Activated CD4-positive, alpha-beta T cell treated with anti-CD3 and anti-CD28 coated beads, Interleukin-2, amount 10 ng/mL, durations not matched to agents 24 days and 14 days (primary cell): Measurements from ENCODE around the gene FARP1. TPM values are rescaled to one million over a fixed set of nuclear protein-coding genes. Genes with fewer than 3 reads are reported as not detected.

Source experiments
- DNase-seq: peaks from one replicate; pipeline ENCODE4 v3.0.0; 2022
- H3K27ac Mint-ChIP-seq: one replicate; pipeline ENCODE4 v1.8.0; 2022; ENCODE audit warnings: mild to moderate bottlenecking, mixed read lengths
- H3K27me3 Mint-ChIP-seq: one replicate; pipeline ENCODE4 v1.8.0; 2022; ENCODE audit warnings: mixed read lengths
- H3K36me3 Mint-ChIP-seq: one replicate; pipeline ENCODE4 v1.8.0; 2022; ENCODE audit warnings: low read depth, mild to moderate bottlenecking, mixed read lengths
- H3K4me1 Mint-ChIP-seq: one replicate; pipeline ENCODE4 v1.8.0; 2021; ENCODE audit warnings: mixed read lengths
- H3K4me3 Mint-ChIP-seq: one replicate; pipeline ENCODE4 v1.8.0; 2022; ENCODE audit warnings: mild to moderate bottlenecking, moderate library complexity, mixed read lengths
- H3K9me3 Mint-ChIP-seq: one replicate; pipeline ENCODE4 v1.8.0; 2021; ENCODE audit warnings: mixed read lengths
- intact Hi-C: fragments of 100-400 bp; cut with micrococcal nuclease; formaldehyde crosslinking; loops from one replicate; pipeline ENCODE4 v1.15.1; 2023
- total RNA-seq: library from RNA; stranded (reverse); gene quantifications from 2 replicates; pipeline ENCODE4 v1.2.3, GENCODE V29; 2022

FARP1 gene
- total RNA-seq, 1 donor from 2014 or later: 0.37 TPM

GRCh38 chr13:98284679-98285078, 141.8 kb downstream of the FARP1 start:
- Mint-ChIP-seq H3K27ac (no peak overlapping the region), H3K36me3 (no peaks in the 10 kb centered on the region), H3K9me3 (no peaks in the 10 kb centered on the region), H3K27me3 (no peaks in the 10 kb centered on the region), H3K4me1 (no peaks in the 10 kb centered on the region), H3K4me3 (no peak overlapping the region)
- intact Hi-C loops: no loop called here
- no peak for DNase-seq

GRCh38 chr13:98285317-98285716, 142.4 kb downstream of the FARP1 start:
- Mint-ChIP-seq H3K27ac (no peak overlapping the region), H3K36me3 (no peaks in the 10 kb centered on the region), H3K27me3 (no peaks in the 10 kb centered on the region), H3K4me3 (no peak overlapping the region), H3K9me3 (no peaks in the 10 kb centered on the region), H3K4me1 (no peaks in the 10 kb centered on the region)
- intact Hi-C loops: no loop called here
- DNase-seq: no peak

GRCh38 chr13:98285852-98286594, 143.1 kb downstream of the FARP1 start:
- DNase-seq: no peak
- H3K4me1 Mint-ChIP-seq: no peaks in the 10 kb centered on the region
- H3K9me3 Mint-ChIP-seq: no peaks in the 10 kb centered on the region
- no peaks in the 10 kb centered on the region for H3K36me3 Mint-ChIP-seq
- no peak overlapping the region for H3K4me3 Mint-ChIP-seq
- no peaks in the 10 kb centered on the region for H3K27me3 Mint-ChIP-seq
- intact Hi-C loops: no loop called here
- H3K27ac Mint-ChIP-seq: no peak overlapping the region

- Mint-ChIP-seq H3K36me3 (no peaks in the 10 kb centered on the region), H3K27me3 (no peaks in the 10 kb centered on the region), H3K27ac (no peak overlapping the region), H3K4me1 (no peaks in the 10 kb centered on the region), H3K4me3 (no peak overlapping the region), H3K9me3 (no peaks in the 10 kb centered on the region)
- DNase-seq: no peak
- intact Hi-C loops: no loop called here
Observed at GRCh38 chr13:98286799-98287198, 143.9 kb downstream of the FARP1 start.

GRCh38 chr13:98288211-98288610, 145.3 kb downstream of the FARP1 start:
- Mint-ChIP-seq H3K27ac (no peak overlapping the region), H3K4me3 (no peak overlapping the region)

GRCh38 chr13:98289339-98289945, 146.5 kb downstream of the FARP1 start:
- intact Hi-C loops: no loop called here
- H3K4me3 Mint-ChIP-seq: no peak overlapping the region
- no peak for DNase-seq
- no peaks in the 10 kb centered on the region for H3K36me3 Mint-ChIP-seq
- no peak overlapping the region for H3K27ac Mint-ChIP-seq
- no peaks in the 10 kb centered on the region for H3K9me3 Mint-ChIP-seq
- H3K27me3 Mint-ChIP-seq: no peaks in the 10 kb centered on the region
- H3K4me1 Mint-ChIP-seq: no peaks in the 10 kb centered on the region

More at GRCh38 chr13:98288211-98288610, 145.3 kb downstream of the FARP1 start:
- Mint-ChIP-seq H3K9me3 (no peaks in the 10 kb centered on the region), H3K4me1 (no peaks in the 10 kb centered on the region), H3K36me3 (no peaks in the 10 kb centered on the region), H3K27me3 (no peaks in the 10 kb centered on the region)
- intact Hi-C loops: no loop called here
- no peak for DNase-seq

GRCh38 chr13:98290261-98290660, 147.4 kb downstream of the FARP1 start:
- Mint-ChIP-seq H3K4me3 (no peak overlapping the region), H3K4me1 (no peaks in the 10 kb centered on the region), H3K9me3 (no peaks in the 10 kb centered on the region), H3K36me3 (no peaks in the 10 kb centered on the region), H3K27ac (no peak overlapping the region), H3K27me3 (no peaks in the 10 kb centered on the region)
- intact Hi-C loops: no loop called here
- DNase-seq: no peak

GRCh38 chr13:98291658-98292057, 148.8 kb downstream of the FARP1 start:
- Mint-ChIP-seq H3K4me3 (no peak overlapping the region), H3K4me1 (no peaks in the 10 kb centered on the region), H3K27me3 (no peaks in the 10 kb centered on the region), H3K9me3 (no peaks in the 10 kb centered on the region), H3K36me3 (no peaks in the 10 kb centered on the region), H3K27ac (no peak overlapping the region)
- intact Hi-C loops: no loop called here
- DNase-seq: no peak

GRCh38 chr13:98293103-98293502, 150.2 kb downstream of the FARP1 start:
- no peaks in the 10 kb centered on the region for H3K27me3 Mint-ChIP-seq
- intact Hi-C loops: no loop called here

GRCh38 chr13:98293570-98294142, 150.8 kb downstream of the FARP1 start:
- Mint-ChIP-seq H3K9me3 (no peaks in the 10 kb centered on the region), H3K27ac (no peak overlapping the region), H3K27me3 (no peaks in the 10 kb centered on the region), H3K36me3 (no peaks in the 10 kb centered on the region), H3K4me1 (no peaks in the 10 kb centered on the region), H3K4me3 (no peak overlapping the region)
- no peak for DNase-seq
- intact Hi-C loops: no loop called here

More at GRCh38 chr13:98293103-98293502, 150.2 kb downstream of the FARP1 start:
- H3K27ac Mint-ChIP-seq: no peak overlapping the region
- DNase-seq: no peak
- H3K4me1 Mint-ChIP-seq: no peaks in the 10 kb centered on the region
- no peaks in the 10 kb centered on the region for H3K36me3 Mint-ChIP-seq
- no peak overlapping the region for H3K4me3 Mint-ChIP-seq
- no peaks in the 10 kb centered on the region for H3K9me3 Mint-ChIP-seq

GRCh38 chr13:98295371-98295770, 152.5 kb downstream of the FARP1 start:
- Mint-ChIP-seq H3K9me3 (no peaks in the 10 kb centered on the region), H3K27me3 (no peaks in the 10 kb centered on the region), H3K36me3 (no peaks in the 10 kb centered on the region), H3K4me3 (no peak overlapping the region), H3K27ac (no peak overlapping the region), H3K4me1 (no peaks in the 10 kb centered on the region)
- intact Hi-C loops: no loop called here
- no peak for DNase-seq

- intact Hi-C loops: no loop called here
Observed at GRCh38 chr13:98297051-98297450, 154.2 kb downstream of the FARP1 start.

GRCh38 chr13:98297745-98298144, 154.9 kb downstream of the FARP1 start:
- no peak overlapping the region for H3K4me3 Mint-ChIP-seq
- H3K4me1 Mint-ChIP-seq: no peaks in the 10 kb centered on the region
- H3K36me3 Mint-ChIP-seq: no peaks in the 10 kb centered on the region
- no peak for DNase-seq
- intact Hi-C loops: no loop called here
- H3K9me3 Mint-ChIP-seq: no peaks in the 10 kb centered on the region
- peaks cover 4% of the 10 kb centered on the region for H3K27me3 Mint-ChIP-seq
- no peak overlapping the region for H3K27ac Mint-ChIP-seq

More at GRCh38 chr13:98297051-98297450, 154.2 kb downstream of the FARP1 start:
- H3K4me1 Mint-ChIP-seq: no peaks in the 10 kb centered on the region
- H3K4me3 Mint-ChIP-seq: no peak overlapping the region
- no peaks in the 10 kb centered on the region for H3K27me3 Mint-ChIP-seq
- H3K36me3 Mint-ChIP-seq: no peaks in the 10 kb centered on the region
- H3K9me3 Mint-ChIP-seq: no peaks in the 10 kb centered on the region
- no peak overlapping the region for H3K27ac Mint-ChIP-seq
- no peak for DNase-seq

GRCh38 chr13:98298599-98298998, 155.7 kb downstream of the FARP1 start:
- Mint-ChIP-seq H3K27me3 (peaks cover 4% of the 10 kb centered on the region), H3K36me3 (no peaks in the 10 kb centered on the region), H3K9me3 (no peaks in the 10 kb centered on the region), H3K4me1 (no peaks in the 10 kb centered on the region), H3K4me3 (no peak overlapping the region), H3K27ac (no peak overlapping the region)
- intact Hi-C loops: no loop called here
- no peak for DNase-seq
